Lower leg skin (tissue), 4 donors: ENCODE data around the gene TAOK3. TPM values are rescaled to one million over a fixed set of nuclear protein-coding genes. Genes with fewer than 3 reads are reported as not detected.
"Not testable (repeated sequence)": the region's sequence is repeated elsewhere in the genome, so short reads cannot be mapped to it uniquely, and the experiment has no call there.

Experiments used
- DNase-seq, 2 donors: peaks; one replicate each; pipeline ENCODE4 v3.0.0-alpha.2; 2019; ENCODE audit warnings: low spot score in 2 of 2
- H3K4me3 ChIP-seq: fragments of 200-600 bp; sonication (generic); 2 replicates; pipeline ENCODE4 v1.5.1; 2017; ENCODE audit warnings: mild to moderate bottlenecking, low read depth; ENCODE audit not compliant: poor library complexity, severe bottlenecking
- CTCF ChIP-seq, 3 donors: fragments of 450-650 bp; IDR thresholded peaks; one replicate each; pipeline ENCODE4 v1.5.1; 2016; ENCODE audit warnings: antibody characterized with exemption in 3 of 3, mild to moderate bottlenecking in 3 of 3, moderate library complexity in 2 of 3
- POLR2A ChIP-seq, 2 donors: fragments of 450-650 bp; IDR thresholded peaks; one replicate each; pipeline ENCODE4 v1.6.1; 2016 to 2017; ENCODE audit warnings: antibody characterized with exemption in 2 of 2, mild to moderate bottlenecking in 1 of 2, moderate library complexity in 1 of 2
- WGBS, 2 donors: methylation state at CpG; one replicate each; pipeline ENCODE4 v1.1.5; 2018; 5-methylcytosine and 5-hydroxymethylcytosine counted together
- intact Hi-C: fragments of 100-400 bp; cut with DNase I; formaldehyde crosslinking; loops from one replicate; pipeline ENCODE4 v1.15.0; 2023; ENCODE audit warnings: low total_unique reads
- total RNA-seq, 4 donors: library from RNA; depleted of rRNA; stranded (reverse); fragments of >200 nt; gene quantifications; one replicate each; pipeline ENCODE4 v1.1.0, GENCODE V29; 2016

TAOK3 gene
- total RNA-seq, 4 donors from 2014 or later = 15.7 to 46.6 (median 24.7) TPM

DNA sequence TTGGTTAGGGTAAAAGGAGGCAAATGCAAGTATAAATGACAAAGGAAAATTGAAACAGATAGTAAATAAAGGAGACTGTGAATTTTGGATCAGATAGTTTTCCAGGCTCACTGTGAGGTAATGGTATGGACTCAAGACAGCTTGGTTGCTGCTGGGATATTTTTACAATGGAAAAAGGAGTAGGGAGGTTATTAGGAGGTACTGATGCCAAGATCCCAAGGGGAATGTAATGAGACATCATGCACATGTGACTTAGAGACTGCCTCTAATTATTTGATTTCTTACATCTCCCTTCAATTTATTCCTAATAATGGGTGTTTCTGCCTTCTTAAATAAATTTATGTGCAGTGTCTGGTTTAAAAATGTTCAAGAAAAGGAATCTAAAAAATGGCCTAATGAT, 56.9 kb downstream of the TAOK3 start:
- no peak overlapping the region for H3K4me3 ChIP-seq
- no peak for TF ChIP-seq POLR2A (IDR thresholded peaks at IDR 0.05)
- TF ChIP-seq CTCF (IDR thresholded peaks at IDR 0.05) = no peak
- no peak for DNase-seq
- intact Hi-C loops = no loop called here

GRCh38 chr12:118312578-118312977, 60.1 kb downstream of the TAOK3 start:
- intact Hi-C loops = no loop called here
- DNase-seq = no peak
- no peak for TF ChIP-seq POLR2A (IDR thresholded peaks at IDR 0.05)
- no peak for TF ChIP-seq CTCF (IDR thresholded peaks at IDR 0.05)
- no peak overlapping the region for H3K4me3 ChIP-seq
- WGBS, 2 donors = 30 to 44% methylated on average over 1 of the region's 1 CpG

GRCh38 chr12:118311666-118312065, 61.0 kb downstream of the TAOK3 start:
- no peak overlapping the region for H3K4me3 ChIP-seq
- TF ChIP-seq POLR2A (IDR thresholded peaks at IDR 0.05) (no peak), CTCF (IDR thresholded peaks at IDR 0.05) (no peak)
- no peak for DNase-seq
- intact Hi-C loops = no loop called here
- WGBS, 2 donors = 5 to 6% methylated on average over 2 of the region's 2 CpGs

GRCh38 chr12:118310320-118310719, 62.4 kb downstream of the TAOK3 start:
- no peak for DNase-seq
- H3K4me3 ChIP-seq = no peak overlapping the region
- TF ChIP-seq POLR2A (IDR thresholded peaks at IDR 0.05) (no peak), CTCF (IDR thresholded peaks at IDR 0.05) (no peak)
- intact Hi-C loops = no loop called here

GRCh38 chr12:118308006-118308405, 64.7 kb downstream of the TAOK3 start:
- intact Hi-C loops, H3K4me3 ChIP-seq, DNase-seq: not testable (repeated sequence)
- WGBS, 2 donors = 61 to 70% methylated on average over 4 of the region's 4 CpGs

- intact Hi-C loops = no loop called here
- H3K4me3 ChIP-seq = no peak overlapping the region
- 50 to 70% methylated on average over 8 of the region's 8 CpGs for WGBS, 2 donors
- TF ChIP-seq POLR2A (IDR thresholded peaks at IDR 0.05) (no peak), CTCF (IDR thresholded peaks at IDR 0.05) (no peak)
- no peak for DNase-seq
These were observed 65.4 kb downstream of the TAOK3 start for GRCh38 chr12:118307069-118307954.
